Astrocyte (in vitro differentiated cells and primary cell): ENCODE measurements around the gene GRID2IP. TPM values are rescaled to one million over a fixed set of nuclear protein-coding genes. Genes with fewer than 3 reads are reported as not detected.
A peak's percentile ranks its signal among the peaks of the same experiment; 100 is the strongest.

ENCODE experiments used
- DNase-seq: peaks from one replicate; pipeline ENCODE4 v3.0.0-alpha.2; 2010; ENCODE audit warnings: low read depth
- FAIRE-seq: peaks from 2 replicates; lab custom pipeline; 2011; peaks lifted over from hg19 to GRCh38; lab: Jason Lieb, UNC
- H2AFZ ChIP-seq: 2 replicates; pipeline ENCODE4 v1.6.0; 2012; ENCODE audit warnings: low read depth, low read length, inconsistent platforms
- H3K27ac ChIP-seq: 2 replicates; pipeline ENCODE4 v1.5.1; 2011; ENCODE audit warnings: low read depth, low read length, inconsistent platforms
- H3K27me3 ChIP-seq: 2 replicates; pipeline ENCODE4 v1.6.0; 2011; ENCODE audit warnings: low read length, inconsistent platforms; ENCODE audit not compliant: insufficient read depth
- H3K36me3 ChIP-seq: 2 replicates; pipeline ENCODE4 v1.5.1; 2011; ENCODE audit warnings: low read length, inconsistent platforms; ENCODE audit not compliant: insufficient read depth
- H3K4me1 ChIP-seq: 2 replicates; pipeline ENCODE4 v1.5.1; 2011; ENCODE audit warnings: low read length, inconsistent platforms; ENCODE audit not compliant: insufficient read depth
- H3K4me2 ChIP-seq: 2 replicates; pipeline ENCODE4 v1.6.0; 2012; ENCODE audit warnings: low read length, inconsistent platforms
- H3K4me3 ChIP-seq: 2 replicates; pipeline ENCODE4 v1.5.1; 2011; ENCODE audit warnings: low read depth, mild to moderate bottlenecking, low read length, inconsistent platforms; ENCODE audit not compliant: insufficient read depth
- H3K79me2 ChIP-seq: 2 replicates; pipeline ENCODE4 v1.6.0; 2012; ENCODE audit warnings: mild to moderate bottlenecking, low read length, inconsistent platforms; ENCODE audit not compliant: insufficient read depth
- H3K9ac ChIP-seq: 2 replicates; pipeline ENCODE4 v1.6.0; 2012; ENCODE audit warnings: mild to moderate bottlenecking, low read length, inconsistent platforms
- H3K9me3 ChIP-seq: 2 replicates; pipeline ENCODE4 v1.5.1; 2012; ENCODE audit warnings: low read depth, mild to moderate bottlenecking, low read length, inconsistent platforms; ENCODE audit not compliant: insufficient read depth
- H4K20me1 ChIP-seq: 2 replicates; pipeline ENCODE4 v1.6.0; 2012; ENCODE audit warnings: low read length, inconsistent platforms; ENCODE audit not compliant: insufficient read depth
- H3K27ac Mint-ChIP-seq: one replicate; pipeline ENCODE4 v1.8.0; 2021; ENCODE audit warnings: mild to moderate bottlenecking, mixed read lengths; ENCODE audit not compliant: unreplicated experiment
- H3K27me3 Mint-ChIP-seq: one replicate; pipeline ENCODE4 v1.8.0; 2021; ENCODE audit warnings: low read depth, mixed read lengths; ENCODE audit not compliant: unreplicated experiment
- H3K36me3 Mint-ChIP-seq: one replicate; pipeline ENCODE4 v1.8.0; 2021; ENCODE audit warnings: low read depth, mixed read lengths; ENCODE audit not compliant: unreplicated experiment
- H3K4me1 Mint-ChIP-seq: one replicate; pipeline ENCODE4 v1.8.0; 2021; ENCODE audit warnings: low read depth, mixed read lengths; ENCODE audit not compliant: unreplicated experiment
- H3K4me3 Mint-ChIP-seq: one replicate; pipeline ENCODE4 v1.8.0; 2021; ENCODE audit warnings: mild to moderate bottlenecking, moderate library complexity, mixed read lengths; ENCODE audit not compliant: unreplicated experiment
- H3K9me3 Mint-ChIP-seq: one replicate; pipeline ENCODE4 v1.8.0; 2021; ENCODE audit warnings: mild to moderate bottlenecking, mixed read lengths; ENCODE audit not compliant: unreplicated experiment
- EZH2 ChIP-seq: IDR thresholded peaks from 2 replicates; pipeline ENCODE4 v1.6.1; 2012; ENCODE audit warnings: mild to moderate bottlenecking, low read length, inconsistent platforms; ENCODE audit not compliant: insufficient read depth
- total RNA-seq: library from RNA; stranded (reverse); gene quantifications from 2 replicates; pipeline ENCODE4 v1.2.1, GENCODE V29; 2021
- TF ChIP-seq, protein P1 (sequence below): IDR thresholded peaks from 2 replicates; pipeline ENCODE4 v1.5.1; 2011; ENCODE audit warnings: low read depth, mild to moderate bottlenecking, inconsistent platforms, low read length, moderate library complexity; ENCODE audit not compliant: insufficient read depth

The GRID2IP gene
- total RNA-seq, 1 donor from 2014 or later, result 0.09 TPM

- peak overlapping the region; percentile 34 for H3K27ac Mint-ChIP-seq
- no peaks in the 10 kb centered on the region for H3K9me3 Mint-ChIP-seq
- Histone ChIP-seq H3K9me3 (no peaks in the 10 kb centered on the region), H3K4me2 (no peak overlapping the region), H3K27me3 (no peaks in the 10 kb centered on the region), H3K36me3 (peaks cover 49% of the 10 kb centered on the region), H3K27ac (no peak overlapping the region), H2AFZ (no peak overlapping the region), H3K4me3 (no peak overlapping the region), H3K4me1 (peaks cover 33% of the 10 kb centered on the region), H3K9ac (no peak overlapping the region), H4K20me1 (peaks cover 89% of the 10 kb centered on the region), H3K79me2 (peaks cover 99% of the 10 kb centered on the region)
- H3K4me3 Mint-ChIP-seq, result peak overlapping the region; percentile 68
- peaks cover 19% of the 10 kb centered on the region for H3K36me3 Mint-ChIP-seq
- FAIRE-seq, result no peak
- no peaks in the 10 kb centered on the region for H3K27me3 Mint-ChIP-seq
- DNase-seq, result no peak
- H3K4me1 Mint-ChIP-seq, result peaks cover 54% of the 10 kb centered on the region
- no peak for TF ChIP-seq EZH2
- TF ChIP-seq, protein P1, sequence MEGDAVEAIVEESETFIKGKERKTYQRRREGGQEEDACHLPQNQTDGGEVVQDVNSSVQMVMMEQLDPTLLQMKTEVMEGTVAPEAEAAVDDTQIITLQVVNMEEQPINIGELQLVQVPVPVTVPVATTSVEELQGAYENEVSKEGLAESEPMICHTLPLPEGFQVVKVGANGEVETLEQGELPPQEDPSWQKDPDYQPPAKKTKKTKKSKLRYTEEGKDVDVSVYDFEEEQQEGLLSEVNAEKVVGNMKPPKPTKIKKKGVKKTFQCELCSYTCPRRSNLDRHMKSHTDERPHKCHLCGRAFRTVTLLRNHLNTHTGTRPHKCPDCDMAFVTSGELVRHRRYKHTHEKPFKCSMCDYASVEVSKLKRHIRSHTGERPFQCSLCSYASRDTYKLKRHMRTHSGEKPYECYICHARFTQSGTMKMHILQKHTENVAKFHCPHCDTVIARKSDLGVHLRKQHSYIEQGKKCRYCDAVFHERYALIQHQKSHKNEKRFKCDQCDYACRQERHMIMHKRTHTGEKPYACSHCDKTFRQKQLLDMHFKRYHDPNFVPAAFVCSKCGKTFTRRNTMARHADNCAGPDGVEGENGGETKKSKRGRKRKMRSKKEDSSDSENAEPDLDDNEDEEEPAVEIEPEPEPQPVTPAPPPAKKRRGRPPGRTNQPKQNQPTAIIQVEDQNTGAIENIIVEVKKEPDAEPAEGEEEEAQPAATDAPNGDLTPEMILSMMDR, result no peak
Measured at GRCh38 chr7:6479067-6479466, 72.2 kb downstream of the GRID2IP start.

DNA sequence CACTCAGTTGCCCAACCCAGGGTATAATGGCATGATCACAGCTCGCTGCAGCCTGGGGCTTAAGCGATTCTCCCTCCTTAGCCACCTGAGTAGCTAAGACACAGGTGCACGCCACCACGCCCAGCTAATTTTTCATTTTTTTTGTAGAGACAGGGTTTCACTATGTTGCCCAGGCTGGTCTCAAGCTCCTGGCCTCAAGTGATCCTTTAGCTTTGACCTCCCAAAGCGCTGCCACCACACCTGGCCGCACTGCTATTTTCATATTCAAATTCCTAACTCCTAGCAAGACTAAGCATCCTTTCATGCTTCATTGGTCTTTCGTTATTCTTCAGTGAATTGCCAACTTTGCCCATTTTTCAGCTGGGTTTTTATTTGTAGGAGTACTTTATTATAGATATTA is 73.1 kb downstream of the GRID2IP start:
- no peak for FAIRE-seq
- no peaks in the 10 kb centered on the region for H3K27me3 Mint-ChIP-seq
- TF ChIP-seq, protein P1, result no peak
- no peak for TF ChIP-seq EZH2

DNA sequence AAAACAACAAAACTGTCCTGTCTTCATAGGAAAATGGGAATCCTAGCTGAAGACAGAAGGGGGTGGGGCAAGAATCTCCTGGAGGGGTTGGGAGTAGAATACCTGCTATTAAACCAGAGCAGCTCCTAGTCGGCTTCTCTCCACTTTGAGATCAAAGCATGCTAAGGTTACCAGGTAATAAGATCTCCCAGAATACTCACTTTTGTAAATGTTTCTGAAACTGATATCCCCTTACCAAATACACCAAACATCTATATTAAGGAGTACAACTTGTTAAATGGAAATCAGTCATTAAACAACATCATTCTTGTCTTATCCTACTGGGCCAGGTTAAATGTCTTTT is 74.0 kb downstream of the GRID2IP start:
- Histone ChIP-seq H3K27me3 (no peaks in the 10 kb centered on the region), H3K9ac (peak overlapping the region; percentile 13), H4K20me1 (peaks cover 98% of the 10 kb centered on the region), H3K79me2 (peaks cover 100% of the 10 kb centered on the region), H3K27ac (no peak overlapping the region), H2AFZ (no peak overlapping the region), H3K4me3 (no peak overlapping the region), H3K4me2 (peak overlapping the region; percentile 28), H3K9me3 (no peaks in the 10 kb centered on the region), H3K4me1 (peaks cover 30% of the 10 kb centered on the region), H3K36me3 (peaks cover 65% of the 10 kb centered on the region)
- H3K27me3 Mint-ChIP-seq, result no peaks in the 10 kb centered on the region
- H3K27ac Mint-ChIP-seq, result no peak overlapping the region
- DNase-seq (no peak), FAIRE-seq (no peak)
- TF ChIP-seq, protein P1, result no peak
- no peak for TF ChIP-seq EZH2
- peaks cover 14% of the 10 kb centered on the region for H3K36me3 Mint-ChIP-seq
- no peak overlapping the region for H3K4me3 Mint-ChIP-seq
- H3K9me3 Mint-ChIP-seq, result no peaks in the 10 kb centered on the region
- H3K4me1 Mint-ChIP-seq, result peaks cover 58% of the 10 kb centered on the region

More for the DNA sequence above, 73.1 kb downstream of the GRID2IP start:
- H3K79me2 ChIP-seq, result peaks cover 100% of the 10 kb centered on the region
- Mint-ChIP-seq H3K36me3 (peaks cover 19% of the 10 kb centered on the region), H3K4me3 (no peak overlapping the region), H3K4me1 (peaks cover 56% of the 10 kb centered on the region), H3K27ac (no peak overlapping the region), H3K9me3 (no peaks in the 10 kb centered on the region)
- peak overlapping the region; percentile 14 for H3K4me2 ChIP-seq
- no peak overlapping the region for H3K4me3 ChIP-seq
- H3K27me3 ChIP-seq, result no peaks in the 10 kb centered on the region
- no peak for DNase-seq
- H2AFZ ChIP-seq, result no peak overlapping the region
- no peaks in the 10 kb centered on the region for H3K9me3 ChIP-seq
- no peak overlapping the region for H3K27ac ChIP-seq
- no peak overlapping the region for H3K9ac ChIP-seq
- peaks cover 98% of the 10 kb centered on the region for H4K20me1 ChIP-seq
- peaks cover 33% of the 10 kb centered on the region for H3K4me1 ChIP-seq
- H3K36me3 ChIP-seq, result peaks cover 57% of the 10 kb centered on the region
